GM18907 (cell line): ENCODE measurements around the gene RSKR.
"Not testable (repeated sequence)": the region's sequence is repeated elsewhere in the genome, so short reads cannot be mapped to it uniquely, and the experiment has no call there.

Experiments used
- ATAC-seq: cut with Tn5 transposase; IDR thresholded peaks from one replicate; pipeline ENCODE4 v1.9.1; 2021; ENCODE audit warnings: mild to moderate bottlenecking, moderate library complexity; ENCODE audit not compliant: unreplicated experiment

RSKR gene

GRCh38 chr17:28578246-28579195 is 35.5 kb downstream of the RSKR start:
- no peak for ATAC-seq

- ATAC-seq: no peak
These were observed 36.5 kb downstream of the RSKR start for GRCh38 chr17:28577466-28577824.

GRCh38 chr17:28576758-28577465 is 37.1 kb downstream of the RSKR start, which contains the start of gene ALDOC:
Gene ALDOC (minus strand): TSS chr17:28576895. CDS start chr17:28575532, 1,363 bp downstream.
- ATAC-seq: peak; percentile 76

GRCh38 chr17:28576016-28576415 is 38.0 kb downstream of the RSKR start:
- ATAC-seq: not testable (repeated sequence)

GRCh38 chr17:28575126-28575795 is 38.7 kb downstream of the RSKR start:
- ATAC-seq: no peak

- no peak for ATAC-seq
These were observed 39.5 kb downstream of the RSKR start for GRCh38 chr17:28574526-28574925.

- ATAC-seq: no peak
These were observed 40.0 kb downstream of the RSKR start for GRCh38 chr17:28573966-28574480.

GRCh38 chr17:28573521-28573920 is 40.5 kb downstream of the RSKR start:
- no peak for ATAC-seq

- ATAC-seq: no peak
These were observed 41.0 kb downstream of the RSKR start for GRCh38 chr17:28573040-28573380.

- no peak for ATAC-seq
These were observed 41.5 kb downstream of the RSKR start for GRCh38 chr17:28572259-28573039.

- peak; percentile 85 for ATAC-seq
These were observed 42.4 kb downstream of the RSKR start, which contains the start of gene PIGS for GRCh38 chr17:28571361-28572122. Gene PIGS (minus strand): TSS chr17:28571524. CDS start chr17:28571496, 28 bp downstream.

- peak; percentile 24 for ATAC-seq
These were observed 43.1 kb downstream of the RSKR start for GRCh38 chr17:28570716-28571360.

- ATAC-seq: no peak
These were observed 44.5 kb downstream of the RSKR start for GRCh38 chr17:28569446-28569845.

GRCh38 chr17:28567604-28568003 is 46.4 kb downstream of the RSKR start:
- ATAC-seq: no peak

- ATAC-seq: no peak
These were observed 50.5 kb downstream of the RSKR start for GRCh38 chr17:28563475-28563874.
